ENCODE results near the gene HEATR3.

HEATR3 gene, protein sequence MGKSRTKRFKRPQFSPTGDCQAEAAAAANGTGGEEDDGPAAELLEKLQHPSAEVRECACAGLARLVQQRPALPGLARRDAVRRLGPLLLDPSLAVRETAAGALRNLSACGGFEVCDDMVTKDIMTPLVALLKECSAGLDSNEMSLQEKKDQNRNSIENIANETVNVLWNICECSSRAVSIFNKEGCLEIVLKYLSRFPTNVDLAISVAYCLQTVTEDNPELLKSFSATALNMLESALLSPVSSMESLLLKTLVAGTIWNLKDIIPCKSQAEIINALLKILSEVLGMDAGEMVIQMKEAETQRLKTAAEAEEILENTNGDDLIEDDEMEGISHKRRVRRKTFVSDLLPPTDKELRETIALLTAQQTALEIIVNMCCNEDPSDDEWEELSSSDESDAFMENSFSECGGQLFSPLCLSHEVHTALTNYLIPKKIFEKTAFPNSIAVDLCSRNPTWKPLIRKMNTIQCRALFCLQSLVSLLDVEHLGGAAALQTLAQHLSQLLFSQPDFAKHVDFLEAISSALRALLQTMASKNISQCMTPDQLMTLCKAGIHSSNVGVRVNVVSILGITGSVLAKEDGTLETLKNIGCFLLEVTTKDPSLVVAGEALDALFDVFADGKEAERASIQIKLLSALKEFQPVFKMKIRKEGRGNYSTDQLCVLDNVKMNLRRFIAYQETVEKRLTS

GRCh38 chr16:50065624-50066481 lies at the start of gene HEATR3:
Gene HEATR3 (plus strand): TSS chr16:50065970. CDS start chr16:50066132, 162 bp downstream.
- TF ChIP-seq GATA2 (IDR thresholded peaks at IDR 0.05; ENCODE audit: low read depth, low read length) (no peak), GATA3 (IDR thresholded peaks at IDR 0.05; ENCODE audit: low read depth, low read length) (no peak)

GRCh38 chr16:50017553-50017952 lies 48.2 kb upstream of the HEATR3 start:
- TF ChIP-seq GATA3 (IDR thresholded peaks at IDR 0.05; ENCODE audit: low read depth, low read length) (no peak), GATA2 (IDR thresholded peaks at IDR 0.05; ENCODE audit: low read depth, low read length) (no peak)

- TF ChIP-seq GATA3 (IDR thresholded peaks at IDR 0.05; ENCODE audit: low read depth, low read length) (no peak), GATA2 (IDR thresholded peaks at IDR 0.05; ENCODE audit: low read depth, low read length) (no peak)
These were observed 44.2 kb upstream of the HEATR3 start for GRCh38 chr16:50021544-50021943.

DNA sequence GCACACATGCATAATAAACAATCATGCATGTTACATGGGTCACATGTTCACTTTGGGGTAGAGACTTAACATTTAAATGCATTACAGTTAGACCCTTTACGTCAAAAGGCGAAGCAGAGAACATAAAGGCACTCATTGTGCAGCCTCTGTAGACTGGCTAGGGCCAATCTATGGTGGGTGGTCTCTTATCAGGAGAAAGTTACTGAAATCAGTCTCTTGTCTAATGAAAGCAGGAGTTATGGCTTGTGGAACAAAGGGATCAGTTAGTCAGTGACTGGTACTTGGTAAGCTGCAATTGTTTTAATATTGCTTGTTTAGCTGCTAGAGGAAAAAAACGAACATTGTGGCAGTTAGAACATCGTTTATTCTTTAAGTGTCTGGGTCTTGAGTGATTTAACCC lies 42.1 kb upstream of the HEATR3 start:
- TF ChIP-seq GATA2 (IDR thresholded peaks at IDR 0.05; ENCODE audit: low read depth, low read length) (no peak), GATA3 (IDR thresholded peaks at IDR 0.05; ENCODE audit: low read depth, low read length) (no peak)

- TF ChIP-seq GATA2 (IDR thresholded peaks at IDR 0.05; ENCODE audit: low read depth, low read length) (no peak), GATA3 (IDR thresholded peaks at IDR 0.05; ENCODE audit: low read depth, low read length) (no peak)
These were observed 41.6 kb upstream of the HEATR3 start for GRCh38 chr16:50024207-50024606.

DNA sequence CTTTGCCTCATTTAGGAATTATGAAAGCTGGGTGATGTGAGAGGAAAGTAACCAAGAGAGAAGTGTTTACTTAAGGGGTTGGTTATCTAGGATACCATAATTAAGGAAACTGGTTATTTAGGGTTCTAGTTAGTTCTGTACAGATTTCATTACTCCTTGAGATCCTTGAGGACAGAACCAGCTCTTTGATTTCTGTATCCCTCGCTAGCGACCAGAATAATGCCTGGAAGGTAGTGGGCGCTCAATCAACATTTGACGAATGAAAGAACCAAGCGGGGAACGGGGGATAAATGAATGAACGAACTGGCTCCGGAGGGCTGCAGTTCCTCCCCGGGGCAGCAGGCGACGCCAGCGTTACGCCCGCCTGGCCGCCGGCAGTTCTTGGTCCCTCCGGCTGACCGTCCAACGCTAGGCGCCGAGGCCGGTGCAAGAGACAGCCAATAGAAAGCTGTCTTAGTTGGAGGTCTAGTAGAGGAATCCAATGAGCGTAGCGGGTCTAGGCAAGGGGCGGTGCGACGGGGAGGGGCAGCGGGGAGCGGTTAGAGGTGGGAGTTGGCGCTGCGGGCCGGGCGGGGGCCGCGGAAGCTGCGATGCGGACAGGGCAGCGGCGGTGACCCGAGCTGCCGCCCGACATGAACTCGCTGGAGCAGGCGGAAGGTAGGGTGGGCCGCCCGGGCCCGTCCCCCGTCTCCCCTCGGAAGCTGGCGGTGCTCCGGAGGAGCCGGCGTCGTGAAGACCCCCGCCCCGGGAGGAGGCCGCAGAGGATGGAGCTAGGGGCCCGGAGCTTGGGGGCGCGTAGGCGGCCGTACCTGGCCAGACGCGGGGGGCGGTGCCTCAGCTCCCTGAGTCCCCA lies 40.9 kb upstream of the HEATR3 start, which contains the start of gene CNEP1R1:
CNEP1R1 (plus strand) TSS at position 542 of the 853 bp plus-strand sequence; CDS start at position 633, 91 bp downstream.
- TF ChIP-seq GATA2 (IDR thresholded peaks at IDR 0.05; ENCODE audit: low read depth, low read length) = no peak
- no peak for TF ChIP-seq GATA3 (IDR thresholded peaks at IDR 0.05; ENCODE audit: low read depth, low read length)

- TF ChIP-seq GATA2 (IDR thresholded peaks at IDR 0.05; ENCODE audit: low read depth, low read length) (no peak), GATA3 (IDR thresholded peaks at IDR 0.05; ENCODE audit: low read depth, low read length) (no peak)
These were observed 40.2 kb upstream of the HEATR3 start for GRCh38 chr16:50025537-50025931.

DNA sequence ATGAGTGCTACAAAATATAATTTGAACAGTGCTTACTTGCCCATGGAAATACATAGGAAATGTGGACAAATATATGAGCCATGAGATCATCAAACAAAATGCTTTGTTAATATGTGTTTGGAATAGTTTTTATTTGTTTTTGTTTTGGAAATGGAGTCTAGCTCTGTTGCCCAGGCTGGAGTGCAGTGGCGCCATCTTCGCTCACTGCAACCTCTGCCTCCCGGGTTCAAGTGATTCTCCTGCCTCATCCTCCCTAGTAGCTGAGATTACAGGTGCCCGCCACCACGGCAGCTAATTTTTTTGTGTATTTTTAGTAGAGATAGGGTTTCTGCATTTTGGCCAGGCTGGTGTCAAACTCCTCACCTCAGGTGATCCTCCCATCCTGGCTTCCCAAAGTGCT lies 37.9 kb upstream of the HEATR3 start:
- TF ChIP-seq GATA3 (IDR thresholded peaks at IDR 0.05; ENCODE audit: low read depth, low read length) (no peak), GATA2 (IDR thresholded peaks at IDR 0.05; ENCODE audit: low read depth, low read length) (no peak)

DNA sequence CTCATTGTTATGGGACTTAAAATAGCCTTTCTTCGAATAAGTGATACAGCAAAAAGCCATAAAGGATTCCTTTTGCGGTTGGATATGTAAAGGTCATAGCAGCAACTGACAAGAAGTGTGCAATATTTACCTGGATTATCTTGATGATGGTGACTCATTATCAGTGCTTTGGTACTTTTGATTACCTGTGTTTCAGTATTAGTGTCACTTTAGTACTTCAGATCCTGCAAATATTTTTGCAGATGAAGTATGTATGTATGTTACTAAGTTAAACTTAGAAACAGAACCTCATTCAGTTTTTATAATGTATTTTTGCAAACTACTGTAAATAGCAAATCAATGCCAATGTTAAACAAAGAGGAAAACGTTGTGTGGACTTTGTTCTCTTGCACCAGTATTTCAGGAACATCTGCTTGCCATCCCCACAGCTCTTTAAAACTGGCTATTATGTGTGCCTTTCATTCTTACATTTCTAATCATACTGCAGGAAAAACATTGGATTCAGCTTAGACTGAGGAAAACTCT lies 30.2 kb upstream of the HEATR3 start:
- no peak for TF ChIP-seq GATA2 (IDR thresholded peaks at IDR 0.05; ENCODE audit: low read depth, low read length)
- no peak for TF ChIP-seq GATA3 (IDR thresholded peaks at IDR 0.05; ENCODE audit: low read depth, low read length)

DNA sequence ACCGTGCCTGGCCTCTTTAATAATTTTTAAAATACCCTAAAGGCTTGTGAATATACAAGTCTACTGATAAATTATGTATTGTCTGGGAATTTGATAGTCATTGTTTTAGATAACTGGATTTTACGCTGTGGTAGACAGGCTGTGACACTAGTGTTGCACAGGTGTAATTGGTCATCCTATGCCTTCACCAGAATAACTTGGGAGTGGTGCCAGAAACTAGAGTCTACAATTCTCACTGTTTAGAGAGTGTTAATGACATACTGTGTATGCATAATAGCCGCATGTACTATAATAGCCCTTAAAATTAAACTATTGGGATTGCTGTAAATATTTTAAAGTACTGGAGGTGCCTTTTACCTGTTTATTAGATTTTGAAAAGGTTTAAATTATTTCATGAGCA lies 29.3 kb upstream of the HEATR3 start:
- no peak for TF ChIP-seq GATA3 (IDR thresholded peaks at IDR 0.05; ENCODE audit: low read depth, low read length)
- no peak for TF ChIP-seq GATA2 (IDR thresholded peaks at IDR 0.05; ENCODE audit: low read depth, low read length)

GRCh38 chr16:50037662-50038220 lies 28.0 kb upstream of the HEATR3 start:
- no peak for TF ChIP-seq GATA3 (IDR thresholded peaks at IDR 0.05; ENCODE audit: low read depth, low read length)
- no peak for TF ChIP-seq GATA2 (IDR thresholded peaks at IDR 0.05; ENCODE audit: low read depth, low read length)

DNA sequence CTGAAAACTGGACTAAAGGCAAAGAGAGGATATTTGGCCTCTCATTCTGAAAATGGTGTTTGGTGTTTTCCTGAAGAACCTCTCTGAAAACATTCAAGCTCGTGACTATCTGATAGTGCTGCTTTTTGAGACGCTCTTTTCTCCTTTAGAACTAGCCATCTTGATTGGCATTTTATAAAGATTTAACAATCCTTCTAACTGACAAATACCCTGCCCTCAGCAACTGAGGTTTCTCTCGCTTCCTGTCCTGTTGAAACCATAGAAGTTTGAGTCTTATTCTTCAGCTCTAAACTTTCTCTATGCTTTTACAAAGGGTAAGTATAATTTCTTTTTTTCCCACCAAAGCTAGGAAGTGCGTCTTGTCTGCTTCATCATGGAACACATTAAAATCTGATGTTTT lies 27.5 kb upstream of the HEATR3 start:
- TF ChIP-seq GATA2 (IDR thresholded peaks at IDR 0.05; ENCODE audit: low read depth, low read length) = no peak
- no peak for TF ChIP-seq GATA3 (IDR thresholded peaks at IDR 0.05; ENCODE audit: low read depth, low read length)
